ENCODE data around the gene MPP1. TPM values are rescaled to one million over a fixed set of nuclear protein-coding genes. Genes with fewer than 3 reads are reported as not detected.
A peak's percentile ranks its signal among the peaks of the same experiment; 100 is the strongest.

The MPP1 gene
- total RNA-seq, 1 experiment from 2014 or later, result 27.0 TPM

- no peaks in the 10 kb centered on the region for H3K27me3 Mint-ChIP-seq (ENCODE audit: insufficient read depth, unreplicated experiment)
- ChIA-PET POLR2A (interaction anchor here (0.6 to 1.7 kb wide), 2 partner anchors 13 to 42 kb away, joined by 3 to 4 read pairs; no protein-coding TSS in a partner anchor), CTCF (no interaction called here)
- H3K36me3 Mint-ChIP-seq (ENCODE audit: insufficient read depth, unreplicated experiment), result no peaks in the 10 kb centered on the region
- DNase-seq, result no peak
- no peaks in the 10 kb centered on the region for H3K36me3 ChIP-seq (ENCODE audit: control insufficient read depth, insufficient read depth, low read length)
- BruUV-seq (replicated peaks), result TSS peak; percentile 35
- H3K4me3 Mint-ChIP-seq (ENCODE audit: unreplicated experiment), result peak overlapping the region; percentile 87
- H3K27me3 ChIP-seq (replicated peaks; ENCODE audit: control insufficient read depth, insufficient read depth, low read length), result no peaks in the 10 kb centered on the region
- H3K4me3 ChIP-seq (ENCODE audit: low read depth, low read length), result peak overlapping the region; percentile 63
- no peak overlapping the region for H3K27ac Mint-ChIP-seq (ENCODE audit: unreplicated experiment)
- no peaks in the 10 kb centered on the region for H3K9me3 Mint-ChIP-seq (ENCODE audit: unreplicated experiment)
- H3K4me1 Mint-ChIP-seq (ENCODE audit: low read depth, unreplicated experiment), result peaks cover 1% of the 10 kb centered on the region
- H3K9me3 ChIP-seq, result no peaks in the 10 kb centered on the region
- intact Hi-C loops (cut with micrococcal nuclease; ENCODE audit: unreplicated experiment), result no loop called here
- H3K4me1 ChIP-seq, result peaks cover 20% of the 10 kb centered on the region
- no peak for TF ChIP-seq CTCF (IDR thresholded peaks at IDR 0.05; ENCODE audit: insufficient read depth in 1 of 2, low read depth in 1 of 2, low read length in 1 of 2, severe bottlenecking in 1 of 2, unreplicated experiment in 1 of 2)
Observed at GRCh38 chrX:154804261-154804956, 876 bp downstream of the MPP1 start.

- CTCF ChIA-PET, result no interaction called here
- H3K9me3 ChIP-seq, result no peaks in the 10 kb centered on the region
- intact Hi-C loops (cut with micrococcal nuclease; ENCODE audit: unreplicated experiment), result no loop called here
- H3K27me3 Mint-ChIP-seq (ENCODE audit: insufficient read depth, unreplicated experiment), result no peaks in the 10 kb centered on the region
- no peak for TF ChIP-seq CTCF (IDR thresholded peaks at IDR 0.05; ENCODE audit: insufficient read depth in 1 of 2, low read depth in 1 of 2, low read length in 1 of 2, severe bottlenecking in 1 of 2, unreplicated experiment in 1 of 2)
- H3K4me1 Mint-ChIP-seq (ENCODE audit: low read depth, unreplicated experiment), result peaks cover 6% of the 10 kb centered on the region
- peaks cover 33% of the 10 kb centered on the region for H3K4me1 ChIP-seq
- POLR2A ChIA-PET, result no interaction called here
- no peaks in the 10 kb centered on the region for H3K36me3 ChIP-seq (ENCODE audit: control insufficient read depth, insufficient read depth, low read length)
- H3K4me3 Mint-ChIP-seq (ENCODE audit: unreplicated experiment), result no peak overlapping the region
- no peak overlapping the region for H3K4me3 ChIP-seq (ENCODE audit: low read depth, low read length)
- H3K27ac Mint-ChIP-seq (ENCODE audit: unreplicated experiment), result no peak overlapping the region
- H3K36me3 Mint-ChIP-seq (ENCODE audit: insufficient read depth, unreplicated experiment), result no peaks in the 10 kb centered on the region
- DNase-seq, result no peak
- no peaks in the 10 kb centered on the region for H3K27me3 ChIP-seq (replicated peaks; ENCODE audit: control insufficient read depth, insufficient read depth, low read length)
- H3K9me3 Mint-ChIP-seq (ENCODE audit: unreplicated experiment), result no peaks in the 10 kb centered on the region
- no TSS peak for BruUV-seq (replicated peaks)
Observed at GRCh38 chrX:154802947-154803346, 2.3 kb downstream of the MPP1 start.

GRCh38 chrX:154800478-154801210 lies 4.6 kb downstream of the MPP1 start:
- CTCF ChIA-PET, result no interaction called here
- Mint-ChIP-seq H3K36me3 (ENCODE audit: insufficient read depth, unreplicated experiment) (no peaks in the 10 kb centered on the region), H3K4me1 (ENCODE audit: low read depth, unreplicated experiment) (peaks cover 21% of the 10 kb centered on the region), H3K4me3 (ENCODE audit: unreplicated experiment) (peak overlapping the region; percentile 56), H3K27ac (ENCODE audit: unreplicated experiment) (no peak overlapping the region), H3K9me3 (ENCODE audit: unreplicated experiment) (no peaks in the 10 kb centered on the region), H3K27me3 (ENCODE audit: insufficient read depth, unreplicated experiment) (no peaks in the 10 kb centered on the region)
- no peak overlapping the region for H3K4me3 ChIP-seq (ENCODE audit: low read depth, low read length)
- no TSS peak for BruUV-seq (replicated peaks)
- no peak for DNase-seq
- no peaks in the 10 kb centered on the region for H3K27me3 ChIP-seq (replicated peaks; ENCODE audit: control insufficient read depth, insufficient read depth, low read length)
- no peaks in the 10 kb centered on the region for H3K36me3 ChIP-seq (ENCODE audit: control insufficient read depth, insufficient read depth, low read length)
- no peaks in the 10 kb centered on the region for H3K9me3 ChIP-seq
- H3K4me1 ChIP-seq, result peaks cover 39% of the 10 kb centered on the region
- POLR2A ChIA-PET, result interaction anchor here (0.6 kb wide), 1 partner anchor 36 kb away, joined by 3 read pairs; no protein-coding TSS in a partner anchor
- TF ChIP-seq CTCF (IDR thresholded peaks at IDR 0.05; ENCODE audit: insufficient read depth in 1 of 2, low read depth in 1 of 2, low read length in 1 of 2, severe bottlenecking in 1 of 2, unreplicated experiment in 1 of 2), result no peak
- intact Hi-C loops (cut with micrococcal nuclease; ENCODE audit: unreplicated experiment), result no loop called here
